Esophagus squamous epithelium (tissue), 5 donors: ENCODE results near the gene RTF2. TPM values are rescaled to one million over a fixed set of nuclear protein-coding genes. Genes with fewer than 3 reads are reported as not detected.

ENCODE experiments used
- DNase-seq: peaks from one replicate; lab custom pipeline; 2025; lab: John Stamatoyannopoulos, UW
- H3K27ac ChIP-seq, 4 donors: fragments of 200-600 bp; sonication (generic); one replicate each; pipeline ENCODE4 v1.5.1; 2016 to 2019; ENCODE audit warnings: mild to moderate bottlenecking in 1 of 4
- H3K27me3 ChIP-seq, 4 donors: fragments of 200-600 bp; sonication (generic); 1 replicate in 3 of 4; 2 replicates in 1 of 4; pipeline versions ENCODE4 v1.5.1 to v1.6.0; 2017 to 2021; ENCODE audit warnings: antibody characterized with exemption in 1 of 4
- H3K36me3 ChIP-seq, 3 donors: fragments of 200-600 bp; sonication (generic); one replicate each; pipeline ENCODE4 v1.5.1; 2016 to 2019
- H3K4me1 ChIP-seq, 3 donors: fragments of 200-600 bp; sonication (generic); one replicate each; pipeline ENCODE4 v1.5.1; 2017 to 2019
- H3K4me3 ChIP-seq, 4 donors: fragments of 200-600 bp; sonication (generic); 1 replicate in 3 of 4; 2 replicates in 1 of 4; pipeline ENCODE4 v1.5.1; 2016 to 2019; ENCODE audit warnings: mild to moderate bottlenecking in 2 of 4, moderate library complexity in 1 of 4
- H3K9me3 ChIP-seq, 3 donors: fragments of 200-600 bp; sonication (generic); one replicate each; pipeline ENCODE4 v1.5.1; 2016 to 2019
- CTCF ChIP-seq, 6 experiments: fragments of 450-650 bp in 4 of 6; fragments of 200-600 bp in 2 of 6; sonication (generic) in 2 of 6; IDR thresholded peaks; one replicate each; pipeline ENCODE4 v1.5.1; 2016 to 2019; ENCODE audit warnings: antibody characterized with exemption in 6 of 6, mild to moderate bottlenecking in 4 of 6, moderate library complexity in 4 of 6
- POLR2A ChIP-seq, 4 donors: fragments of 450-650 bp; IDR thresholded peaks; one replicate each; pipeline ENCODE4 v1.6.1; 2017; ENCODE audit warnings: antibody characterized with exemption in 4 of 4, mild to moderate bottlenecking in 4 of 4, moderate library complexity in 3 of 4
- WGBS, 2 donors: methylation state at CpG; one replicate each; pipeline ENCODE4 v1.1.5; 2018; 5-methylcytosine and 5-hydroxymethylcytosine counted together
- intact Hi-C: fragments of 100-400 bp; cut with DNase I; formaldehyde crosslinking; loops from one replicate; pipeline ENCODE4 v1.15.0; 2022
- total RNA-seq, 4 donors: library from RNA; depleted of rRNA; stranded (reverse); fragments of >200 nt; gene quantifications; one replicate each; pipeline ENCODE4 v1.1.0, GENCODE V29; 2016
- donor health status: DM: yes; HTN: yes; CAD: no.

The RTF2 gene
- total RNA-seq, 4 donors from 2014 or later, result 40.3 to 53.6 (median 44.7) TPM

GRCh38 chr20:56449459-56449858, 19.0 kb upstream of the RTF2 start:
- DNase-seq, result no peak
- WGBS, 2 donors, result 85 to 89% methylated on average over 5 of the region's 5 CpGs
- TF ChIP-seq CTCF (IDR thresholded peaks at IDR 0.05) (no peak), POLR2A (IDR thresholded peaks at IDR 0.05) (no peak)

GRCh38 chr20:56451056-56451765, 17.2 kb upstream of the RTF2 start:
- DNase-seq, result no peak

More at GRCh38 chr20:56449459-56449858, 19.0 kb upstream of the RTF2 start:
- Histone ChIP-seq H3K4me1 (no peaks in the 10 kb centered on the region), H3K27ac (no peak overlapping the region), H3K4me3 (no peak overlapping the region), H3K36me3 (no peaks in the 10 kb centered on the region), H3K9me3 (no peaks in the 10 kb centered on the region), H3K27me3 (no peaks in the 10 kb centered on the region)
- intact Hi-C loops, result no loop called here

GRCh38 chr20:56453352-56453751, 15.1 kb upstream of the RTF2 start:
- TF ChIP-seq CTCF (IDR thresholded peaks at IDR 0.05), result no peak
- TF ChIP-seq POLR2A (IDR thresholded peaks at IDR 0.05), result no peak
- Histone ChIP-seq H3K27ac (no peak overlapping the region), H3K36me3 (no peaks in the 10 kb centered on the region), H3K27me3 (no peaks in the 10 kb centered on the region), H3K4me1 (no peaks in the 10 kb centered on the region), H3K9me3 (no peaks in the 10 kb centered on the region), H3K4me3 (no peak overlapping the region)
- intact Hi-C loops, result no loop called here
- 73 to 78% methylated on average over 5 of the region's 5 CpGs for WGBS, 2 donors
- no peak for DNase-seq

More at GRCh38 chr20:56451056-56451765, 17.2 kb upstream of the RTF2 start:
- H3K36me3 ChIP-seq, result no peaks in the 10 kb centered on the region
- H3K4me1 ChIP-seq, result no peaks in the 10 kb centered on the region
- H3K27me3 ChIP-seq, result no peaks in the 10 kb centered on the region
- 73 to 77% methylated on average over 13 of the region's 13 CpGs for WGBS, 2 donors
- intact Hi-C loops, result no loop called here
- TF ChIP-seq CTCF (IDR thresholded peaks at IDR 0.05), result no peak
- no peak for TF ChIP-seq POLR2A (IDR thresholded peaks at IDR 0.05)
- no peak overlapping the region for H3K4me3 ChIP-seq
- H3K9me3 ChIP-seq, result no peaks in the 10 kb centered on the region
- H3K27ac ChIP-seq, result no peak overlapping the region

GRCh38 chr20:56454754-56455153, 13.7 kb upstream of the RTF2 start:
- no peak for DNase-seq
- H3K4me3 ChIP-seq, result no peak overlapping the region

More at GRCh38 chr20:56454754-56455153, 13.7 kb upstream of the RTF2 start:
- no peaks in the 10 kb centered on the region for H3K36me3 ChIP-seq
- no peaks in the 10 kb centered on the region for H3K4me1 ChIP-seq
- no peaks in the 10 kb centered on the region for H3K27me3 ChIP-seq
- no peaks in the 10 kb centered on the region for H3K9me3 ChIP-seq
- no peak overlapping the region for H3K27ac ChIP-seq
- TF ChIP-seq CTCF (IDR thresholded peaks at IDR 0.05) (no peak), POLR2A (IDR thresholded peaks at IDR 0.05) (no peak)
- intact Hi-C loops, result no loop called here
- 78 to 81% methylated on average over 7 of the region's 7 CpGs for WGBS, 2 donors
